Stimulated activated naive CD8-positive, alpha-beta T cell treated with anti-CD3 and anti-CD28 coated beads, Interleukin-15, Interleukin-2, amounts not matched to agents 100 ng/mL and 50 ng/mL, for 24 hours (primary cell): Measurements from ENCODE around the gene PRKAG2.

Source experiments
- H3K27ac Mint-ChIP-seq: one replicate; pipeline ENCODE4 v1.8.0; 2021; ENCODE audit warnings: mild to moderate bottlenecking, mixed read lengths
- H3K27me3 Mint-ChIP-seq: one replicate; pipeline ENCODE4 v1.8.0; 2021; ENCODE audit warnings: mixed read lengths
- H3K36me3 Mint-ChIP-seq: one replicate; pipeline ENCODE4 v1.8.0; 2021; ENCODE audit warnings: low read depth, mixed read lengths
- H3K4me1 Mint-ChIP-seq: one replicate; pipeline ENCODE4 v1.8.0; 2021; ENCODE audit warnings: low read depth, mixed read lengths
- H3K4me3 Mint-ChIP-seq: one replicate; pipeline ENCODE4 v1.8.0; 2021; ENCODE audit warnings: mild to moderate bottlenecking, mixed read lengths
- H3K9me3 Mint-ChIP-seq: one replicate; pipeline ENCODE4 v1.8.0; 2021; ENCODE audit warnings: mixed read lengths

PRKAG2 gene

GRCh38 chr7:151905766-151906165 is 28.9 kb upstream of the PRKAG2 start:
- Mint-ChIP-seq H3K4me3 (no peak overlapping the region), H3K27me3 (peaks cover 25% of the 10 kb centered on the region)

GRCh38 chr7:151905353-151905752 is 28.4 kb upstream of the PRKAG2 start:
- no peak overlapping the region for H3K4me3 Mint-ChIP-seq
- no peaks in the 10 kb centered on the region for H3K9me3 Mint-ChIP-seq
- peaks cover 27% of the 10 kb centered on the region for H3K27me3 Mint-ChIP-seq

More at GRCh38 chr7:151905766-151906165, 28.9 kb upstream of the PRKAG2 start:
- Mint-ChIP-seq H3K27ac (no peak overlapping the region), H3K4me1 (no peaks in the 10 kb centered on the region), H3K9me3 (no peaks in the 10 kb centered on the region), H3K36me3 (no peaks in the 10 kb centered on the region)

GRCh38 chr7:151904270-151904669 is 27.4 kb upstream of the PRKAG2 start:
- Mint-ChIP-seq H3K4me1 (no peaks in the 10 kb centered on the region), H3K27me3 (peaks cover 37% of the 10 kb centered on the region), H3K27ac (no peak overlapping the region), H3K36me3 (no peaks in the 10 kb centered on the region), H3K4me3 (no peak overlapping the region), H3K9me3 (no peaks in the 10 kb centered on the region)

More at GRCh38 chr7:151905353-151905752, 28.4 kb upstream of the PRKAG2 start:
- Mint-ChIP-seq H3K27ac (no peak overlapping the region), H3K36me3 (no peaks in the 10 kb centered on the region), H3K4me1 (no peaks in the 10 kb centered on the region)

- peaks cover 40% of the 10 kb centered on the region for H3K27me3 Mint-ChIP-seq
- H3K4me3 Mint-ChIP-seq, result no peak overlapping the region
- H3K9me3 Mint-ChIP-seq, result no peaks in the 10 kb centered on the region
These were observed 26.5 kb upstream of the PRKAG2 start for GRCh38 chr7:151903249-151904032.

GRCh38 chr7:151902311-151902710 is 25.4 kb upstream of the PRKAG2 start:
- peaks cover 39% of the 10 kb centered on the region for H3K27me3 Mint-ChIP-seq
- H3K36me3 Mint-ChIP-seq, result no peaks in the 10 kb centered on the region
- H3K27ac Mint-ChIP-seq, result no peak overlapping the region
- no peak overlapping the region for H3K4me3 Mint-ChIP-seq
- H3K4me1 Mint-ChIP-seq, result no peaks in the 10 kb centered on the region
- H3K9me3 Mint-ChIP-seq, result no peaks in the 10 kb centered on the region

More at GRCh38 chr7:151903249-151904032, 26.5 kb upstream of the PRKAG2 start:
- H3K4me1 Mint-ChIP-seq, result no peaks in the 10 kb centered on the region
- no peak overlapping the region for H3K27ac Mint-ChIP-seq
- no peaks in the 10 kb centered on the region for H3K36me3 Mint-ChIP-seq

- H3K27ac Mint-ChIP-seq, result no peak overlapping the region
- no peaks in the 10 kb centered on the region for H3K9me3 Mint-ChIP-seq
- no peaks in the 10 kb centered on the region for H3K36me3 Mint-ChIP-seq
- peaks cover 34% of the 10 kb centered on the region for H3K27me3 Mint-ChIP-seq
- no peaks in the 10 kb centered on the region for H3K4me1 Mint-ChIP-seq
- no peak overlapping the region for H3K4me3 Mint-ChIP-seq
These were observed 24.9 kb upstream of the PRKAG2 start for GRCh38 chr7:151901828-151902227.

GRCh38 chr7:151900986-151901621 is 24.2 kb upstream of the PRKAG2 start:
- H3K27me3 Mint-ChIP-seq, result peaks cover 27% of the 10 kb centered on the region
- H3K36me3 Mint-ChIP-seq, result no peaks in the 10 kb centered on the region
- no peaks in the 10 kb centered on the region for H3K4me1 Mint-ChIP-seq
- no peaks in the 10 kb centered on the region for H3K9me3 Mint-ChIP-seq
- no peak overlapping the region for H3K27ac Mint-ChIP-seq
- H3K4me3 Mint-ChIP-seq, result no peak overlapping the region

GRCh38 chr7:151900591-151900985 is 23.7 kb upstream of the PRKAG2 start:
- Mint-ChIP-seq H3K9me3 (no peaks in the 10 kb centered on the region), H3K36me3 (no peaks in the 10 kb centered on the region), H3K4me1 (no peaks in the 10 kb centered on the region), H3K27me3 (peaks cover 27% of the 10 kb centered on the region), H3K4me3 (no peak overlapping the region), H3K27ac (no peak overlapping the region)

- H3K27ac Mint-ChIP-seq, result no peak overlapping the region
- H3K36me3 Mint-ChIP-seq, result no peaks in the 10 kb centered on the region
- H3K27me3 Mint-ChIP-seq, result peaks cover 22% of the 10 kb centered on the region
- H3K4me1 Mint-ChIP-seq, result no peaks in the 10 kb centered on the region
- no peaks in the 10 kb centered on the region for H3K9me3 Mint-ChIP-seq
- no peak overlapping the region for H3K4me3 Mint-ChIP-seq
These were observed 22.8 kb upstream of the PRKAG2 start for GRCh38 chr7:151899513-151900360.

GRCh38 chr7:151897951-151898686 is 21.2 kb upstream of the PRKAG2 start:
- peaks cover 18% of the 10 kb centered on the region for H3K27me3 Mint-ChIP-seq
- no peak overlapping the region for H3K27ac Mint-ChIP-seq

GRCh38 chr7:151897161-151897731 is 20.3 kb upstream of the PRKAG2 start:
- no peak overlapping the region for H3K4me3 Mint-ChIP-seq
- H3K9me3 Mint-ChIP-seq, result no peaks in the 10 kb centered on the region
- H3K36me3 Mint-ChIP-seq, result no peaks in the 10 kb centered on the region
- no peak overlapping the region for H3K27ac Mint-ChIP-seq
- H3K4me1 Mint-ChIP-seq, result no peaks in the 10 kb centered on the region
- H3K27me3 Mint-ChIP-seq, result peaks cover 18% of the 10 kb centered on the region

More at GRCh38 chr7:151897951-151898686, 21.2 kb upstream of the PRKAG2 start:
- Mint-ChIP-seq H3K36me3 (no peaks in the 10 kb centered on the region), H3K9me3 (no peaks in the 10 kb centered on the region), H3K4me3 (no peak overlapping the region), H3K4me1 (no peaks in the 10 kb centered on the region)

GRCh38 chr7:151896486-151896885 is 19.6 kb upstream of the PRKAG2 start:
- Mint-ChIP-seq H3K9me3 (no peaks in the 10 kb centered on the region), H3K4me1 (no peaks in the 10 kb centered on the region), H3K4me3 (no peak overlapping the region), H3K27ac (no peak overlapping the region), H3K27me3 (peaks cover 20% of the 10 kb centered on the region), H3K36me3 (no peaks in the 10 kb centered on the region)

GRCh38 chr7:151896086-151896485 is 19.2 kb upstream of the PRKAG2 start:
- Mint-ChIP-seq H3K4me3 (no peak overlapping the region), H3K9me3 (no peaks in the 10 kb centered on the region), H3K36me3 (no peaks in the 10 kb centered on the region), H3K27ac (no peak overlapping the region), H3K27me3 (peaks cover 22% of the 10 kb centered on the region), H3K4me1 (no peaks in the 10 kb centered on the region)

GRCh38 chr7:151895631-151896031 is 18.7 kb upstream of the PRKAG2 start:
- Mint-ChIP-seq H3K27ac (no peak overlapping the region), H3K9me3 (no peaks in the 10 kb centered on the region), H3K4me3 (no peak overlapping the region), H3K4me1 (no peaks in the 10 kb centered on the region), H3K27me3 (peaks cover 25% of the 10 kb centered on the region), H3K36me3 (no peaks in the 10 kb centered on the region)
